Measurements from ENCODE around the gene PHF13. TPM values are rescaled to one million over a fixed set of nuclear protein-coding genes. Genes with fewer than 3 reads are reported as not detected.
A peak's percentile ranks its signal among the peaks of the same experiment; 100 is the strongest.

PHF13 gene
- polyA plus RNA-seq, 1 of the 3 experiments (the other 2 are of a cell fraction) = 8.5 TPM

- POLR2A ChIA-PET = interaction anchor here (0.5 to 0.6 kb wide), 2 partner anchors 78 to 91 kb away, joined by 3 to 5 read pairs; no protein-coding TSS in a partner anchor
Observed at GRCh38 chr1:6614929-6615785, 1.6 kb downstream of the PHF13 start.

More at GRCh38 chr1:6614929-6615785, 1.6 kb downstream of the PHF13 start:
- peak; percentile 59 for DNase-seq
- Histone ChIP-seq H3K27ac (ENCODE audit: low read depth in 2 of 2, low read length in 1 of 2) (peak overlapping the region in 1 of 2 experiments; percentile 23; a peak in 1 of 4 replicates), H3K36me3 (replicated peaks in 1 of 2; ENCODE audit: control insufficient read depth in 1 of 2, insufficient read depth in 2 of 2, low read length in 1 of 2) (peaks cover 3 to 8% of the 10 kb centered on the region in 2 experiments), H3K9me2 (no peaks in the 10 kb centered on the region), H4K20me1 (ENCODE audit: insufficient read depth) (peaks cover 41% of the 10 kb centered on the region), H3K27me3 (ENCODE audit: insufficient read depth) (no peaks in the 10 kb centered on the region), H2AFZ (ENCODE audit: low read depth) (no peak overlapping the region), H3K9me3 (no peaks in the 10 kb centered on the region), H3K9ac (peak overlapping the region; percentile 61), H3K4me3 (ENCODE audit: low read depth in 2 of 2, low read length in 1 of 2) (peak overlapping the region; percentile 65 to 75), H3K79me2 (ENCODE audit: insufficient read depth) (peaks cover 61% of the 10 kb centered on the region), H3F3A (replicated peaks; ENCODE audit: insufficient read depth) (peaks cover 10% of the 10 kb centered on the region), H3K4me1 (ENCODE audit: control insufficient read depth in 1 of 2, insufficient read depth in 2 of 2, low read depth in 1 of 2, low read length in 1 of 2) (peaks cover 0 to 7% of the 10 kb centered on the region in 2 experiments; a peak in 1 of 4 replicates), H3K4me2 (peak overlapping the region; percentile 86)
- CTCF ChIA-PET = interaction anchor here (0.6 to 1.8 kb wide), 4 partner anchors 9 to 980 kb away, joined by 3 to 6 read pairs (median 5); partner anchors contain the start of genes NOL9, TAS1R1 and THAP3
- WGBS (ENCODE audit: low lambda C conversion rate) = 10% methylated on average over 40 of the region's 82 CpGs
- TF ChIP-seq USF1 (IDR thresholded peaks at IDR 0.05; ENCODE audit: borderline replicate concordance, low read depth) = no peak
- TF ChIP-seq JUND (IDR thresholded peaks at IDR 0.05) = no peak
- TF ChIP-seq TCF12 (IDR thresholded peaks at IDR 0.05) = no peak
- no peak for TF ChIP-seq FOSL2 (IDR thresholded peaks at IDR 0.05; ENCODE audit: borderline replicate concordance, low read depth)
- no peak for TF ChIP-seq IRF3 (IDR thresholded peaks at IDR 0.05; ENCODE audit: low read depth, low read length)
- TF ChIP-seq SIN3A (IDR thresholded peaks at IDR 0.05; ENCODE audit: borderline replicate concordance, low read depth, low read length) = no peak
- no peak for TF ChIP-seq USF2 (IDR thresholded peaks at IDR 0.05; ENCODE audit: borderline replicate concordance, low read depth, low read length)
- no peak for TF ChIP-seq TEAD4 (IDR thresholded peaks at IDR 0.05; ENCODE audit: borderline replicate concordance, insufficient read depth)
- TF ChIP-seq SMC3 (IDR thresholded peaks at IDR 0.05; ENCODE audit: low read depth, low read length) = no peak
- no peak for TF ChIP-seq REST (IDR thresholded peaks at IDR 0.05; ENCODE audit: low read depth, low read length)
- no peak for TF ChIP-seq MXI1 (IDR thresholded peaks at IDR 0.05; ENCODE audit: low read depth, low read length)
- no peak for TF ChIP-seq POLR2AphosphoS5 (IDR thresholded peaks at IDR 0.05; ENCODE audit: low read depth, low read length)
- no peak for TF ChIP-seq FOXJ3 (CRISPR knock-in tag; IDR thresholded peaks at IDR 0.05)
- TF ChIP-seq RAD21 (IDR thresholded peaks at IDR 0.05; ENCODE audit: low read length) = no peak
- no peak for TF ChIP-seq EZH2phosphoT487 (IDR thresholded peaks at IDR 0.05; ENCODE audit: borderline replicate concordance, low read depth)
- no peak for TF ChIP-seq YY1 (IDR thresholded peaks at IDR 0.05; ENCODE audit: low read depth)

Data from SK-N-SH (cell line).